Lung (tissue), 12 donors: ENCODE results near the gene STARD13. TPM values are rescaled to one million over a fixed set of nuclear protein-coding genes. Genes with fewer than 3 reads are reported as not detected.

Experiments used
- ATAC-seq: fragments of 200-7000 bp; cut with Tn5 transposase; one replicate; pipeline ENCODE4 v1.9.1; 2020; ENCODE audit warnings: moderate number of reproducible peaks; ENCODE audit not compliant: insufficient read depth, low FRiP score
- DNase-seq, 3 donors: peaks; one replicate each; pipeline ENCODE4 v3.0.0-alpha.2; 2013 to 2017
- H3K27ac ChIP-seq, 2 donors: one replicate each; pipeline ENCODE4 v1.5.1; 2013; ENCODE audit warnings: mild to moderate bottlenecking in 2 of 2, moderate library complexity in 2 of 2, control low read depth in 1 of 2, inconsistent platforms in 1 of 2, low read depth in 1 of 2, low read length in 1 of 2
- H3K27me3 ChIP-seq, 3 donors: one replicate each; pipeline ENCODE4 v1.5.1; 2013; ENCODE audit warnings: low read length in 2 of 3; ENCODE audit not compliant: control insufficient read depth in 3 of 3, insufficient read depth in 3 of 3
- H3K36me3 ChIP-seq, 4 donors: one replicate each; pipeline ENCODE4 v1.5.1; 2013; ENCODE audit warnings: low read length in 4 of 4, mild to moderate bottlenecking in 1 of 4, moderate library complexity in 1 of 4; ENCODE audit not compliant: control insufficient read depth in 4 of 4, insufficient read depth in 4 of 4
- H3K4me1 ChIP-seq, 5 donors: one replicate each; pipeline ENCODE4 v1.5.1; 2013; ENCODE audit warnings: low read length in 5 of 5, mild to moderate bottlenecking in 2 of 5, moderate library complexity in 1 of 5; ENCODE audit not compliant: control insufficient read depth in 5 of 5, insufficient read depth in 5 of 5
- H3K4me3 ChIP-seq: one replicate; pipeline ENCODE4 v1.5.1; 2013; ENCODE audit warnings: mild to moderate bottlenecking, control low read depth, moderate library complexity
- H3K9ac ChIP-seq, 2 donors: one replicate each; pipeline ENCODE4 v1.5.1; 2013; ENCODE audit warnings: low read length in 2 of 2, control low read depth in 1 of 2; ENCODE audit not compliant: insufficient read depth in 1 of 2
- H3K9me3 ChIP-seq, 4 donors: one replicate each; pipeline ENCODE4 v1.5.1; 2013; ENCODE audit warnings: low read length in 3 of 4, mild to moderate bottlenecking in 1 of 4, moderate library complexity in 1 of 4; ENCODE audit not compliant: control insufficient read depth in 4 of 4, insufficient read depth in 3 of 4
- WGBS, 2 donors: extraction: QIAGEN DNeasy Blood & Tissue Kit; methylation state at CpG; one replicate each; pipeline ENCODE4 v1.1.7; 2013; 5-methylcytosine and 5-hydroxymethylcytosine counted together
- polyA plus RNA-seq, 2 donors: library from polyadenylated mRNA; stranded (reverse); fragments of 200-250 nt; gene quantifications; one replicate each; pipeline ENCODE4 v1.2.1, GENCODE V29; 2013
- total RNA-seq, 2 donors: library from RNA; depleted of rRNA in 1 of 2; stranded (reverse); fragments of >200 nt in 1 of 2; gene quantifications; one replicate each; pipeline ENCODE4 v1.2.1, GENCODE V29; 2014 to 2021
- TF ChIP-seq, protein P1 (sequence below): IDR thresholded peaks from 2 replicates; pipeline ENCODE4 v1.5.1; 2012; ENCODE audit warnings: mild to moderate bottlenecking; ENCODE audit errors: control extremely low read depth, extremely low read depth
- donor health status: control.
- donor health status: control.
- donor health status: Bipolar disorder and iron deficiency.
- donor health status: healthy.
- donor health status: DM: yes; HTN: yes; CAD: no.

STARD13 gene
- total and polyA plus RNA-seq, 4 donors, result 7.9 to 91.6 (median 29.7) TPM

- Histone ChIP-seq H3K9ac (no peak overlapping the region), H3K27me3 (no peaks in the 10 kb centered on the region), H3K4me3 (no peak overlapping the region), H3K36me3 (no peaks in the 10 kb centered on the region), H3K4me1 (peaks cover 0 to 7% (median 4%) of the 10 kb centered on the region in 5 donors), H3K9me3 (no peaks in the 10 kb centered on the region), H3K27ac (no peak overlapping the region)
- DNase-seq, result no peak
- 92 to 93% methylated on average over 9 of the region's 9 CpGs for WGBS, 2 donors
- no peak for ATAC-seq
- TF ChIP-seq, protein P1, sequence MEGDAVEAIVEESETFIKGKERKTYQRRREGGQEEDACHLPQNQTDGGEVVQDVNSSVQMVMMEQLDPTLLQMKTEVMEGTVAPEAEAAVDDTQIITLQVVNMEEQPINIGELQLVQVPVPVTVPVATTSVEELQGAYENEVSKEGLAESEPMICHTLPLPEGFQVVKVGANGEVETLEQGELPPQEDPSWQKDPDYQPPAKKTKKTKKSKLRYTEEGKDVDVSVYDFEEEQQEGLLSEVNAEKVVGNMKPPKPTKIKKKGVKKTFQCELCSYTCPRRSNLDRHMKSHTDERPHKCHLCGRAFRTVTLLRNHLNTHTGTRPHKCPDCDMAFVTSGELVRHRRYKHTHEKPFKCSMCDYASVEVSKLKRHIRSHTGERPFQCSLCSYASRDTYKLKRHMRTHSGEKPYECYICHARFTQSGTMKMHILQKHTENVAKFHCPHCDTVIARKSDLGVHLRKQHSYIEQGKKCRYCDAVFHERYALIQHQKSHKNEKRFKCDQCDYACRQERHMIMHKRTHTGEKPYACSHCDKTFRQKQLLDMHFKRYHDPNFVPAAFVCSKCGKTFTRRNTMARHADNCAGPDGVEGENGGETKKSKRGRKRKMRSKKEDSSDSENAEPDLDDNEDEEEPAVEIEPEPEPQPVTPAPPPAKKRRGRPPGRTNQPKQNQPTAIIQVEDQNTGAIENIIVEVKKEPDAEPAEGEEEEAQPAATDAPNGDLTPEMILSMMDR, result no peak
Observed at GRCh38 chr13:33087091-33087490, 198.5 kb downstream of the STARD13 start.

DNA sequence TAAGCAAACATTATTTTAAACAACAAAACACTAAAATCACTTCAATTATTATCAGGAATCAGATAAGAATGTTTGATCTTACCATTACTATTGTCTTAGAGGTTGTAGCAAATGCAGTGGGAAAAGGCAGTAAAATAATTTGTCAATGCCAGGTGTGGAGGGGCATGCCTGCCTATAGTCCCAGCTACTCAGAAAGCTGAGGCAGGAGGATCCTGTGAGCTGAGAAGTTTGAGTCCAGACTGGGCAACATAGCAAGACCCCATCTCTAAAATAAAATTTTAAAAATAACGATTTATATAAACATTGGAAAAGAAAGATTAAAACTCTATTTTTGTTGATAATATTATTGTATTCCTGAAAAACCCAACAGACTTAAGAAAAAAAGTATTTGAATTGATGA, 202.5 kb downstream of the STARD13 start:
- DNase-seq (no peak), ATAC-seq (no peak)
- TF ChIP-seq, protein P1, result no peak
- no peak overlapping the region for H3K27ac ChIP-seq
- peaks cover 0 to 4% (median 0%) of the 10 kb centered on the region in 5 donors for H3K4me1 ChIP-seq
- H3K36me3 ChIP-seq, result no peaks in the 10 kb centered on the region
- no peak overlapping the region for H3K4me3 ChIP-seq
- no peak overlapping the region for H3K9ac ChIP-seq
- 97 to 100% methylated on average over 1 of the region's 1 CpG for WGBS, 2 donors
- H3K9me3 ChIP-seq, result no peaks in the 10 kb centered on the region
- no peaks in the 10 kb centered on the region for H3K27me3 ChIP-seq

GRCh38 chr13:33081666-33082065, 203.9 kb downstream of the STARD13 start:
- Histone ChIP-seq H3K27me3 (no peaks in the 10 kb centered on the region), H3K27ac (no peak overlapping the region), H3K9ac (no peak overlapping the region), H3K4me3 (no peak overlapping the region), H3K36me3 (no peaks in the 10 kb centered on the region), H3K4me1 (peaks cover 0 to 4% (median 0%) of the 10 kb centered on the region in 5 donors), H3K9me3 (no peaks in the 10 kb centered on the region)
- TF ChIP-seq, protein P1, result no peak
- 44 to 49% methylated on average over 1 of the region's 1 CpG for WGBS, 2 donors
- ATAC-seq (no peak), DNase-seq (no peak)

GRCh38 chr13:33080972-33081590, 204.5 kb downstream of the STARD13 start:
- WGBS, 2 donors, result 49 to 68% methylated on average over 5 of the region's 5 CpGs
- Histone ChIP-seq H3K36me3 (no peaks in the 10 kb centered on the region), H3K9ac (no peak overlapping the region), H3K27ac (no peak overlapping the region), H3K4me1 (peaks cover 0 to 4% (median 0%) of the 10 kb centered on the region in 5 donors), H3K4me3 (no peak overlapping the region), H3K27me3 (no peaks in the 10 kb centered on the region), H3K9me3 (no peaks in the 10 kb centered on the region)
- TF ChIP-seq, protein P1, result no peak
- DNase-seq (peak in 1 of 3 donors; percentile 13), ATAC-seq (no peak)
